ENCODE results near the gene PRPSAP2. TPM values are rescaled to one million over a fixed set of nuclear protein-coding genes. Genes with fewer than 3 reads are reported as not detected.

PRPSAP2 gene
- total and polyA plus RNA-seq, 2 of the 8 experiments (the other 6 are each of a cell fraction or from before 2014, with no cell fraction given): 28.7 to 50.5 TPM

- no peak overlapping the region for H3K23ac ChIP-seq (ENCODE audit: insufficient read length)
- no peak overlapping the region for H3K14ac ChIP-seq (ENCODE audit: insufficient read length)
- no peak overlapping the region for H3K27ac ChIP-seq (ENCODE audit: low read depth, low read length)
- no peak overlapping the region for H2BK20ac ChIP-seq (ENCODE audit: low read length)
- no peak overlapping the region for H2BK15ac ChIP-seq (ENCODE audit: low read length)
- 75% methylated on average over 5 of the region's 5 CpGs; no CpG with 5 or more reads in 1 of the 2 experiments for WGBS, 2 experiments (ENCODE audit: extremely low coverage in 1 of 2, insufficient coverage in 1 of 2, insufficient read length in 1 of 2, insufficient replicate concordance in 2 of 2, low coverage in 1 of 2, low lambda C conversion rate in 2 of 2, missing lambda C conversion rate in 1 of 2)
- no peak overlapping the region for H4K91ac ChIP-seq (replicated peaks; ENCODE audit: insufficient read length, low read length)
- no peak overlapping the region for H3K9ac ChIP-seq (replicated peaks in 1 of 4; ENCODE audit: extremely low read depth in 1 of 4, low read depth in 3 of 4, low read length in 3 of 4)
- no peak overlapping the region for H2BK5ac ChIP-seq (ENCODE audit: low read depth, low read length)
- no peak overlapping the region for H3K56ac ChIP-seq (replicated peaks; ENCODE audit: insufficient read length, low read depth, low read length)
- no peaks in the 10 kb centered on the region for H3K79me1 ChIP-seq (ENCODE audit: low read depth, low read length)
- no peak overlapping the region for H2AFZ ChIP-seq (ENCODE audit: low read length)
- no peak overlapping the region for H2BK120ac ChIP-seq (replicated peaks; ENCODE audit: low read depth, low read length)
- H2BK12ac ChIP-seq (ENCODE audit: low read depth, low read length): no peak overlapping the region
- no peak overlapping the region for H3K4me3 ChIP-seq (ENCODE audit: extremely low read depth in 1 of 4, insufficient read depth in 2 of 4, low read depth in 3 of 4, low read length in 4 of 4)
- no peaks in the 10 kb centered on the region for H3K79me2 ChIP-seq (ENCODE audit: control insufficient read depth in 1 of 2, insufficient read depth in 2 of 2, low read length in 2 of 2)
- no peaks in the 10 kb centered on the region for H3K27me3 ChIP-seq (replicated peaks in 1 of 4; ENCODE audit: control insufficient read depth in 3 of 4, extremely low read depth in 1 of 4, insufficient read depth in 3 of 4, low read length in 3 of 4)
- H3K4ac ChIP-seq (replicated peaks; ENCODE audit: insufficient read length, low read depth, low read length): no peak overlapping the region
- H4K20me1 ChIP-seq (replicated peaks in 1 of 2; ENCODE audit: control insufficient read depth in 1 of 2, insufficient read depth in 2 of 2, low read length in 2 of 2): no peaks in the 10 kb centered on the region
- no peaks in the 10 kb centered on the region for H3K9me3 ChIP-seq (ENCODE audit: insufficient read depth in 2 of 2, low read depth in 1 of 2, low read length in 1 of 2)
- CTCF ChIA-PET (ENCODE audit: partially characterized antibody): interaction anchor here (0.9 to 4.1 kb wide), 16 partner anchors 8 to 334 kb away, joined by 3 to 49 read pairs (median 10); partner anchors contain the start of gene SLC5A10
- H4K8ac ChIP-seq (ENCODE audit: extremely low read depth, insufficient read depth, low read length): no peak overlapping the region
- FAIRE-seq: no peak
- no peak for DNase-seq (ENCODE audit: low read depth in 1 of 2, low spot score in 2 of 2)
- no peak overlapping the region for H3K18ac ChIP-seq (ENCODE audit: extremely low read depth, low read length)
- no peaks in the 10 kb centered on the region for H3K23me2 ChIP-seq (ENCODE audit: low read depth, low read length)
- H3K4me2 ChIP-seq (ENCODE audit: insufficient read depth in 1 of 2, low read depth in 2 of 2, low read length in 2 of 2): no peak overlapping the region
- no peak overlapping the region for H4K5ac ChIP-seq (ENCODE audit: insufficient read length, low read depth, low read length)
- no peak for TF ChIP-seq PHF8 (conservative IDR thresholded peaks at IDR 0.05; ENCODE audit: low read depth, low read length)
- no peak for TF ChIP-seq KDM5A (IDR thresholded peaks at IDR 0.05; ENCODE audit: low read length)
- no peak for TF ChIP-seq ZNF274 (IDR thresholded peaks at IDR 0.05; ENCODE audit: borderline replicate concordance, extremely low read depth, low read length)
- no peak for TF ChIP-seq CBX8 (IDR thresholded peaks at IDR 0.05; ENCODE audit: borderline replicate concordance, low read depth, low read length)
- TF ChIP-seq EGR1 (IDR thresholded peaks at IDR 0.05; ENCODE audit: borderline replicate concordance, low read depth, low read length): no peak
- no peak for TF ChIP-seq CHD2 (IDR thresholded peaks at IDR 0.05; ENCODE audit: low read length)
- peaks cover 0 to 5% (median 0%) of the 10 kb centered on the region in 4 experiments; a peak in 2 of 7 replicates for H3K4me1 ChIP-seq (replicated peaks in 1 of 4; ENCODE audit: control insufficient read depth in 3 of 4, insufficient read depth in 4 of 4, low read length in 3 of 4)
- H3K36me3 ChIP-seq (ENCODE audit: control insufficient read depth in 2 of 4, insufficient read depth in 4 of 4, low read length in 3 of 4): no peaks in the 10 kb centered on the region
- H2AK5ac ChIP-seq (ENCODE audit: low read depth, low read length): no peak overlapping the region
- POLR2A ChIA-PET (ENCODE audit: partially characterized antibody): no interaction called here
Observed at GRCh38 chr17:18959845-18960240, 101.9 kb downstream of the PRPSAP2 start.

Measured in H1 (cell line).